HFFc6 (cell line): ENCODE measurements around the gene ATP23. TPM values are rescaled to one million over a fixed set of nuclear protein-coding genes. Genes with fewer than 3 reads are reported as not detected.

Experiments
- DNase-seq: peaks from one replicate; pipeline ENCODE4 v3.0.0-alpha.2; 2018
- H3K27ac Mint-ChIP-seq: 2 replicates; pipeline ENCODE4 v1.8.0; 2020; ENCODE audit warnings: mild to moderate bottlenecking, mixed read lengths
- H3K27me3 Mint-ChIP-seq: 2 replicates; pipeline ENCODE4 v1.8.0; 2021; ENCODE audit warnings: mild to moderate bottlenecking, moderate library complexity, mixed read lengths; ENCODE audit not compliant: insufficient read depth
- H3K36me3 Mint-ChIP-seq: 2 replicates; pipeline ENCODE4 v1.8.0; 2021; ENCODE audit warnings: low read depth, mixed read lengths
- H3K4me1 Mint-ChIP-seq: 2 replicates; pipeline ENCODE4 v1.8.0; 2020; ENCODE audit warnings: low read depth, mixed read lengths
- H3K4me3 Mint-ChIP-seq: 2 replicates; pipeline ENCODE4 v1.8.0; 2020; ENCODE audit warnings: mild to moderate bottlenecking, moderate library complexity, mixed read lengths
- H3K9me3 Mint-ChIP-seq: 2 replicates; pipeline ENCODE4 v1.8.0; 2020; ENCODE audit warnings: mild to moderate bottlenecking, mixed read lengths
- CTCF ChIP-seq: fragments of 200-600 bp; sonication (generic); IDR thresholded peaks from 2 replicates; pipeline ENCODE4 v1.5.0; 2021; ENCODE audit warnings: antibody characterized with exemption, mild to moderate bottlenecking
- total RNA-seq, 6 experiments: library from RNA; stranded (reverse); fragmentation: NEBNext Ultra II Directional; extraction: Animal tissue kit (Norgen Biotek cat#: 25700); gene quantifications; 2 replicates in 1 of 6; 3 replicates in 5 of 6; pipeline ENCODE4 v1.2.3, GENCODE V29; 2021

The ATP23 gene
- total RNA-seq, 6 experiments from 2014 or later = 3.1 to 4.0 (median 3.6) TPM

GRCh38 chr12:57944313-57945023 is 3.1 kb downstream of the ATP23 start:
- no peak for TF ChIP-seq CTCF
- no peak overlapping the region for H3K27ac Mint-ChIP-seq
- DNase-seq = no peak
- H3K9me3 Mint-ChIP-seq = no peaks in the 10 kb centered on the region
- no peaks in the 10 kb centered on the region; the same call in 1 of the 2 replicates for H3K27me3 Mint-ChIP-seq
- peaks cover 20% of the 10 kb centered on the region for H3K4me1 Mint-ChIP-seq
- H3K36me3 Mint-ChIP-seq = no peaks in the 10 kb centered on the region; the same call in 1 of the 2 replicates
- H3K4me3 Mint-ChIP-seq = no peak overlapping the region

- Mint-ChIP-seq H3K27ac (no peak overlapping the region), H3K27me3 (no peaks in the 10 kb centered on the region; the same call in 1 of the 2 replicates), H3K4me3 (no peak overlapping the region), H3K9me3 (no peaks in the 10 kb centered on the region), H3K4me1 (no peaks in the 10 kb centered on the region), H3K36me3 (peaks cover 7% of the 10 kb centered on the region; the same call in 1 of the 2 replicates)
- no peak for DNase-seq
- no peak for TF ChIP-seq CTCF
These were observed 11.4 kb downstream of the ATP23 start for GRCh38 chr12:57952766-57953165.

GRCh38 chr12:57954768-57955167 is 13.4 kb downstream of the ATP23 start:
- H3K9me3 Mint-ChIP-seq = no peaks in the 10 kb centered on the region

GRCh38 chr12:57958061-57958657 is 16.8 kb downstream of the ATP23 start:
- Mint-ChIP-seq H3K36me3 (peaks cover 19% of the 10 kb centered on the region; the same call in 1 of the 2 replicates), H3K9me3 (no peaks in the 10 kb centered on the region; the same call in 1 of the 2 replicates), H3K27me3 (no peaks in the 10 kb centered on the region), H3K4me1 (no peaks in the 10 kb centered on the region), H3K4me3 (no peak overlapping the region), H3K27ac (no peak overlapping the region)
- TF ChIP-seq CTCF = no peak
- DNase-seq = no peak

More at GRCh38 chr12:57954768-57955167, 13.4 kb downstream of the ATP23 start:
- no peak for DNase-seq
- H3K4me1 Mint-ChIP-seq = no peaks in the 10 kb centered on the region
- no peaks in the 10 kb centered on the region; the same call in 1 of the 2 replicates for H3K27me3 Mint-ChIP-seq
- peaks cover 19% of the 10 kb centered on the region; the same call in 1 of the 2 replicates for H3K36me3 Mint-ChIP-seq
- TF ChIP-seq CTCF = no peak
- H3K4me3 Mint-ChIP-seq = no peak overlapping the region
- H3K27ac Mint-ChIP-seq = no peak overlapping the region; the same call in 1 of the 2 replicates

GRCh38 chr12:57964421-57964820 is 23.1 kb downstream of the ATP23 start:
- H3K4me1 Mint-ChIP-seq = peaks cover 8% of the 10 kb centered on the region; the same call in 1 of the 2 replicates
- no peak overlapping the region for H3K27ac Mint-ChIP-seq
- no peak for TF ChIP-seq CTCF
- no peak overlapping the region for H3K4me3 Mint-ChIP-seq
- DNase-seq = no peak
- H3K36me3 Mint-ChIP-seq = no peaks in the 10 kb centered on the region
- H3K9me3 Mint-ChIP-seq = no peaks in the 10 kb centered on the region; the same call in 1 of the 2 replicates
- no peaks in the 10 kb centered on the region for H3K27me3 Mint-ChIP-seq
